Karpas-422 (cell line): ENCODE measurements around the gene IRF4. TPM values are rescaled to one million over a fixed set of nuclear protein-coding genes. Genes with fewer than 3 reads are reported as not detected.
A peak's percentile ranks its signal among the peaks of the same experiment; 100 is the strongest.

Source experiments
- DNase-seq: peaks from one replicate; pipeline ENCODE4 v3.0.0-alpha.2; 2015
- H2AFZ ChIP-seq: fragments of 200-600 bp; sonication (generic); 2 replicates; pipeline ENCODE4 v1.6.1; 2014; ENCODE audit warnings: antibody characterized with exemption, low read length, mixed read lengths
- H3K27ac ChIP-seq: fragments of 200-600 bp; sonication (generic); 2 replicates; pipeline ENCODE4 v1.5.1; 2014; ENCODE audit warnings: mild to moderate bottlenecking, low read length, moderate library complexity
- H3K27me3 ChIP-seq: fragments of 200-600 bp; sonication (generic); 2 replicates; pipeline ENCODE4 v1.6.1; 2014; ENCODE audit warnings: low read length, mixed read lengths
- H3K36me3 ChIP-seq: fragments of 200-600 bp; sonication (generic); 2 replicates; pipeline ENCODE4 v1.6.1; 2014; ENCODE audit warnings: low read length, mixed read lengths; ENCODE audit not compliant: insufficient read depth
- H3K4me1 ChIP-seq: fragments of 200-600 bp; sonication (generic); 2 replicates; pipeline ENCODE4 v1.6.1; 2014; ENCODE audit warnings: mild to moderate bottlenecking, low read length, mixed read lengths
- H3K4me2 ChIP-seq: fragments of 200-600 bp; sonication (generic); 2 replicates; pipeline ENCODE4 v1.6.1; 2014; ENCODE audit warnings: low read length, low read depth, mild to moderate bottlenecking; ENCODE audit not compliant: poor library complexity, severe bottlenecking
- H3K4me3 ChIP-seq: fragments of 200-600 bp; sonication (generic); 2 replicates; pipeline ENCODE4 v1.5.1; 2014; ENCODE audit warnings: mild to moderate bottlenecking, antibody characterized with exemption, low read length, mixed read lengths
- H3K79me2 ChIP-seq: fragments of 200-600 bp; sonication (generic); 2 replicates; pipeline ENCODE4 v1.6.1; 2014; ENCODE audit warnings: mild to moderate bottlenecking, low read length, mixed read lengths
- H3K9ac ChIP-seq: fragments of 200-600 bp; sonication (generic); 2 replicates; pipeline ENCODE4 v1.6.0; 2014; ENCODE audit warnings: low read length
- H3K9me2 ChIP-seq: fragments of 200-600 bp; sonication (generic), shearing (Covaris generic); replicated peaks from 2 replicates; pipeline ENCODE4 v1.6.0; 2014; ENCODE audit warnings: mild to moderate bottlenecking, low read length, moderate library complexity; ENCODE audit not compliant: insufficient read depth
- H3K9me3 ChIP-seq: fragments of 300-700, 200-600 bp; sonication (generic); 2 replicates; pipeline ENCODE4 v1.6.1; 2014; ENCODE audit warnings: low read length, mixed read lengths
- H4K20me1 ChIP-seq: fragments of 200-600 bp; sonication (generic); 2 replicates; pipeline ENCODE4 v1.6.1; 2014; ENCODE audit warnings: mild to moderate bottlenecking, antibody characterized with exemption, low read length, low read depth; ENCODE audit not compliant: insufficient read depth
- total RNA-seq: library from RNA; depleted of rRNA; stranded (reverse); fragments of >200 nt; shearing (Covaris generic); gene quantifications from 2 replicates; pipeline ENCODE4 v1.2.3, GENCODE V29; 2014; ENCODE audit warnings: low replicate concordance

Gene IRF4
- total RNA-seq, 1 experiment from 2014 or later, result not detected

DNA sequence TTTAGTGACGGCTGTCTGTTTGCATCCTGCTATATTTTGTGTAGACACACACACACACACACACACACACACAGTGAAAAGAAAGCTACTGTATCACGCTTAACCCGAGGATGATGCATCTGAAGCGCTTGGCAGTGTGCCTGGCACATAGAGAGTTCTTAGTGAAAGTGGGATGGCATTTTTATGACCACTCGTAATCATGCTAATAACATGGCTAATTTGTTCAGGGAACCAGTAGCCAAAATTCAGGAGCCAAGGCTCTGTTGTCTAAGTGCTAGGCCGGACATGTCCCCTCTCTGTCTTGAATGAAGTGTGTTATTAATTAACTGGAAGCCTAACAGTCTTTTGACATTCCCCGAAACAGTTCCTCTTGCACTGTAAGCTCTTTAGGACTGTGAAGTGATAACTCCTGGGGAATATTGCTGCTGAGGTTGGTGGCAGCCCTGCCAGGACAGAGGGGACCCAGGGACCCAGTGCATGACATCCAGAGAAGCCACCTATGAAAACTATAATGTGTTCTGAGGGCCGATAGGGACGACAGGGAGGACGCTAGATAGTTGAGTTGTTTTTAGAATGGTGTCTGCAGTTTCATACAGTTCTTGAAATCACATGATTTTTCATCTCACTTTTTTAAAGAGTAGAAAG lies 45.0 kb upstream of the IRF4 start:
- Histone ChIP-seq H2AFZ (no peak overlapping the region), H3K4me1 (peaks cover 17% of the 10 kb centered on the region), H3K9ac (no peak overlapping the region), H3K27ac (no peak overlapping the region), H3K4me2 (no peak overlapping the region), H3K79me2 (no peaks in the 10 kb centered on the region), H4K20me1 (0 out of 2 replicates have a peak, but pooled peaks cover 6% of the 10 kb centered on the region), H3K9me2 (no peaks in the 10 kb centered on the region), H3K36me3 (no peaks in the 10 kb centered on the region), H3K27me3 (no peaks in the 10 kb centered on the region), H3K9me3 (no peaks in the 10 kb centered on the region; the same call in 1 of the 2 replicates), H3K4me3 (no peak overlapping the region)
- DNase-seq, result no peak

DNA sequence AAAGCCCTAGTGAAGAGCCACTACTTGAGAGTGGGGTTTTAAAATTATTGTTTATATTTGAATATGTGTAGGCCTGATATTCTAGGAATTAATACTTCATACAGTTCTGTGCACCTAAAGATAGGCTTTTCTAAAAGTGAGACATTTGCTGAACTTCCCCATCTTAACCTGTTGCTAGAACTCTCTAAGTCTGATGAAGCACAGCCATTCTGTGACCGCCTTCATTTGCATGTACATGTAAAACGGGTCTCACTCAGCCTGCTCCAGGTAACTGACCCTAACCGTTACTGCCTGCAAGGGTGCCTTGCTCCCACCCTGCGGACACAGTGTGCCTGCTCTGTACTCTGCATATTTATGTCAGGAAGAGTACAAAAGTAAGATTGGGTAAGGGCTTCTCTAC lies 44.3 kb upstream of the IRF4 start:
- Histone ChIP-seq H4K20me1 (0 out of 2 replicates have a peak, but pooled peaks cover 6% of the 10 kb centered on the region), H3K36me3 (no peaks in the 10 kb centered on the region), H3K9me2 (no peaks in the 10 kb centered on the region), H2AFZ (no peak overlapping the region), H3K4me3 (no peak overlapping the region), H3K4me1 (peaks cover 17% of the 10 kb centered on the region), H3K4me2 (no peak overlapping the region), H3K9ac (no peak overlapping the region), H3K9me3 (no peaks in the 10 kb centered on the region; the same call in 1 of the 2 replicates), H3K27ac (no peak overlapping the region), H3K79me2 (no peaks in the 10 kb centered on the region), H3K27me3 (no peaks in the 10 kb centered on the region)
- peak; percentile 70 for DNase-seq

DNA sequence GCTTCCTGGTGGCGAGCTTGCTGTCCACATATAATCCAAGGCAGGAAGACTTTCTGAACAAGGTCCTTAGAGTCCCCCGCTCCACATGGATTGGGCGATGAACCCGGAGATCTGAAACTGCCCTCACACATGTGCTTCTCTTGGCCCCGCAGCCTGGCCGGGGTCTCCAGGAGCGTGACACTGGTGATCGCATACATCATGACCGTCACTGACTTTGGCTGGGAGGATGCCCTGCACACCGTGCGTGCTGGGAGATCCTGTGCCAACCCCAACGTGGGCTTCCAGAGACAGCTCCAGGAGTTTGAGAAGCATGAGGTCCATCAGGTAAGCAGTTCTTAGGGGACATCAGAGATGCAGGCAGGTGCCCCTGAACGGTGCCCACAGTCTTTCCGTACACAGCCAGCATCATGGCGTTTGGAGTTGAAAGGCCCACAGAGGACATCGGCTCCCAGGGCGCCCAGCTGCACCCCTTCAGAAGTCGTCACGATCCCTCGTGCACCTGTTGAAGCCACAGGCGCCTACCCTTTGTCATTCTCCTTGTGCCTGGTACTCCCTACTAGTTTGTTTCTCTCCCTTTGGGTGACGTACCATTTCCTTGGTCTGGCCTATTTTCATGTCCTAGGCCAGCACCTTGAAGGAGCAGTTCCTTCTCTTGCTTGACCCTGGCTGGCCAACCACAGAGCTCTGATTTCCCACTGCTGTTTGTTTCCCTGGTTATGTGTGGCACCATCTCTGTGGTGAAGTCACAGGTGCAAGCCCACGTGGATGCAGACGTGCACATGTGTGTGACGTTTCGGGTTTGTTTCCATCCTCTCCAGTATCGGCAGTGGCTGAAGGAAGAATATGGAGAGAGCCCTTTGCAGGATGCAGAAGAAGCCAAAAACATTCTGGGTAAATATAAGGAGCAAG lies 43.3 kb upstream of the IRF4 start:
- DNase-seq, result no peak
- no peaks in the 10 kb centered on the region for H3K27me3 ChIP-seq
- H3K4me1 ChIP-seq, result peaks cover 17% of the 10 kb centered on the region
- H3K9me3 ChIP-seq, result no peaks in the 10 kb centered on the region; the same call in 1 of the 2 replicates
- no peak overlapping the region for H3K27ac ChIP-seq
- 0 out of 2 replicates have a peak, but pooled peaks cover 6% of the 10 kb centered on the region for H4K20me1 ChIP-seq
- no peaks in the 10 kb centered on the region for H3K36me3 ChIP-seq
- H3K9me2 ChIP-seq, result no peaks in the 10 kb centered on the region
- H3K4me2 ChIP-seq, result no peak overlapping the region
- H2AFZ ChIP-seq, result no peak overlapping the region
- no peak overlapping the region for H3K4me3 ChIP-seq
- H3K9ac ChIP-seq, result no peak overlapping the region
- no peaks in the 10 kb centered on the region for H3K79me2 ChIP-seq

DNA sequence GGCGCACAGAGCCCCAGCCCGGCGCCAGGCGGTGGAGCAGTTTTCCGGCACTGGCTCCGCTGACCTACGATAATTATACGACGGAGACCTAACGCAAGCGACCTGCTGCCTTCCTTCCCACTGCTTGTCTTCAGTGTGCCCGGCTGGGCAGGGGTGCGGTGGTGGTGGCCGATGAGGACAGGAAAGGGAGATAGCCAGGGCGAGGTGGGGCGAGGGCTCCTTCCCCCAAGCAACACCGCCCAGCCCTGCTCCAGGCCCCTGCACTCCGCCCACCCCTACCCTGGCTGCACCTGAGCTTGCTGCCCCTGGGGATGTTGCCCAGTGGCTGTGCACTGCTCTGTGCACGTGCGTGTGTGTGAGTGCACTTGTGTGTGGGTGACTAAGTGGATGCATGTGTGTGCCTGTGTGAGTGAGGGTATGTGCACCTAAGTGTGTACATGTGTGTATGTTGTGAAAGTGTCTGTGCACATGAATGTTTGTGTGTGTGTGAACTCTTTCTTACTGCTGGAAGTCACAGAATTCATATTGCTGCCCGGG lies 42.6 kb upstream of the IRF4 start:
- no peak for DNase-seq
- no peak overlapping the region for H3K4me3 ChIP-seq
- no peak overlapping the region for H2AFZ ChIP-seq
- H3K9me3 ChIP-seq, result no peaks in the 10 kb centered on the region; the same call in 1 of the 2 replicates
- no peaks in the 10 kb centered on the region for H3K9me2 ChIP-seq
- no peaks in the 10 kb centered on the region for H3K27me3 ChIP-seq
- H3K4me2 ChIP-seq, result no peak overlapping the region
- H3K9ac ChIP-seq, result no peak overlapping the region
- no peak overlapping the region for H3K27ac ChIP-seq
- no peaks in the 10 kb centered on the region for H3K79me2 ChIP-seq
- H3K36me3 ChIP-seq, result no peaks in the 10 kb centered on the region
- H3K4me1 ChIP-seq, result peaks cover 17% of the 10 kb centered on the region
- H4K20me1 ChIP-seq, result 0 out of 2 replicates have a peak, but pooled peaks cover 6% of the 10 kb centered on the region

DNA sequence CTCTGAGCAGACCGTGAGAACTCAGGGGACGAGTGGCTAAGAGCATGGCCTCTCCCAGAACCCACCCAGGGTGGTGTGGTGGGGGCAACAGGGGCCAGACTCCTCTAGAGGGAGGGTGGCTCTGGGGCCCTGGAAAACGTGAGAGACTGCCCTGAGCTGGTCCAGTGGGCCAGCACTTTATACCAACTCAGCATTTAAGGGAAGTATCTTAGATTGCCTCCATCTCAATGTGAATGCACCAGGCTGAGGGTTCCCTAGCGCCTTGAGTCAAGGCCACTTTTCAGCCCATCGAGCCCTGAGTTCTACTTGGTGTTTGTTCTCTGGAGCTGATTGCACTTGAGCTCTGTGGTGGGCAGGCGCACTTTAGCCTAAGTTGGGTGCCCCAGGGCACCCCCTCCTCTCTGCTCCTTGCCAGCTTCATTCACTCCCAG lies 42.0 kb upstream of the IRF4 start:
- Histone ChIP-seq H3K9me2 (no peaks in the 10 kb centered on the region), H3K27ac (no peak overlapping the region), H3K9me3 (no peaks in the 10 kb centered on the region; the same call in 1 of the 2 replicates), H3K4me2 (no peak overlapping the region), H3K4me3 (no peak overlapping the region), H3K79me2 (no peaks in the 10 kb centered on the region), H3K36me3 (no peaks in the 10 kb centered on the region), H3K4me1 (peaks cover 17% of the 10 kb centered on the region), H3K27me3 (no peaks in the 10 kb centered on the region), H3K9ac (no peak overlapping the region), H2AFZ (no peak overlapping the region), H4K20me1 (0 out of 2 replicates have a peak, but pooled peaks cover 6% of the 10 kb centered on the region)
- DNase-seq, result no peak

DNA sequence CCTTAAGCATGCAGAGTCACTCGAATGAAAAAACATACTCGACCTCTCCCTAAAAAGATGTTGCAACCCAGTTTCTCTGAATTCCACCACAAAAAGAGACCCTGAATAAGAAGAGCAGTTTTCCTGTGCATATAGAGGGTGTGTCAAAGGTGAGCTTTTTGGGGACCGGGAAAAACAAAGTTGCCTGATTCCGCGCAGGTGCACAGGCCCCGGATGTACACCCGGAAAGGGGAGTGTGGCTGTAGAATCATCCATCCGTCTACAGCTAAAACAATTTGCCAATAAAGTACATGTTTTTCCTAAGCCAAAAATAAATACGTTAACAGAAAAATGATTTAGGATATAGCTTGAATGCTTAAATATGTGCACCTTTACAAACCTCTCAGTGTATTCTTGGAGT lies 41.2 kb upstream of the IRF4 start:
- Histone ChIP-seq H3K27me3 (no peaks in the 10 kb centered on the region), H3K4me1 (peaks cover 17% of the 10 kb centered on the region), H3K9me3 (no peaks in the 10 kb centered on the region; the same call in 1 of the 2 replicates), H3K4me3 (no peak overlapping the region), H3K79me2 (no peaks in the 10 kb centered on the region), H2AFZ (no peak overlapping the region), H3K36me3 (no peaks in the 10 kb centered on the region), H3K27ac (no peak overlapping the region), H3K4me2 (no peak overlapping the region), H3K9me2 (no peaks in the 10 kb centered on the region), H3K9ac (no peak overlapping the region), H4K20me1 (0 out of 2 replicates have a peak, but pooled peaks cover 6% of the 10 kb centered on the region)
- DNase-seq, result no peak

DNA sequence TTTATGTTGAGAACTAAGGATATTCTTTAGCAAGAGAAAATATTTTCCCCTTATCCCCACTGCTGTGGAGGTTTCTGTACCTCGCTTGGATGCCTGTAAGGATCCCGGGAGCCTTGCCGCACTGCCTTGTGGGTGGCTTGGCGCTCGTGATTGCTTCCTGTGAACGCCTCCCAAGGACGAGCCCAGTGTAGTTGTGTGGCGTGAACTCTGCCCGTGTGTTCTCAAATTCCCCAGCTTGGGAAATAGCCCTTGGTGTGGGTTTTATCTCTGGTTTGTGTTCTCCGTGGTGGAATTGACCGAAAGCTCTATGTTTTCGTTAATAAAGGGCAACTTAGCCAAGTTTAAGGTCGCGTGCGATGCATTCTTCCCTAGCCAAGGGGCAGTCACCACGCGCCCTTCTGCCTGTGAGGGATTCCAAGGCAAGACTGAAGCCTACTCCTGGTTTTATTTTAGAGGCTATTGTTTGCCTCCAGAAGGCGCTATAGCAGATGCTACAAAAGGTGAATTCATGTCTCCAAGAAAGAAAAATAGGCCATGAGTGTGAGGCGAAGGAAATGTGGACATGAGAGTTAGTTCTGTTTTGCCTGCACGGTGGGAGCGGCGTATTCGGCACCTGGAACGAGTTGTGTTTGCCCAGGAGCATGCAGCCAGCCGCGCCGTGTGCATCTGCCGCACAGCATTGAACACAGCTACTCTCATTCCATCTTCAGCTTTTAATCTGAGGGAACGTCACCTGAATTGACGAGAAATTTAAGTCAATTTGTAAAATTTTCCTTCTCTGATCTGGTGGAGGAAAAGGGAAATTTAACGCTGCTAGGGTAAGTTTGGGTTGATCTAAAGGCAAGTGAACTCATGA lies 40.3 kb upstream of the IRF4 start:
- H2AFZ ChIP-seq, result no peak overlapping the region
- H3K27me3 ChIP-seq, result no peaks in the 10 kb centered on the region
- H3K27ac ChIP-seq, result no peak overlapping the region
- no peaks in the 10 kb centered on the region; the same call in 1 of the 2 replicates for H3K9me3 ChIP-seq
- no peak for DNase-seq
- H3K9ac ChIP-seq, result no peak overlapping the region
- no peaks in the 10 kb centered on the region for H3K9me2 ChIP-seq
- no peaks in the 10 kb centered on the region for H3K79me2 ChIP-seq
- H3K4me2 ChIP-seq, result no peak overlapping the region
- peaks cover 17% of the 10 kb centered on the region for H3K4me1 ChIP-seq
- H3K36me3 ChIP-seq, result no peaks in the 10 kb centered on the region
- 0 out of 2 replicates have a peak, but pooled peaks cover 6% of the 10 kb centered on the region for H4K20me1 ChIP-seq
- no peak overlapping the region for H3K4me3 ChIP-seq
